ENCODE results near the gene SYTL2.
"Not testable (repeated sequence)": the region's sequence is repeated elsewhere in the genome, so short reads cannot be mapped to it uniquely, and the experiment has no call there.

SYTL2 gene

DNA sequence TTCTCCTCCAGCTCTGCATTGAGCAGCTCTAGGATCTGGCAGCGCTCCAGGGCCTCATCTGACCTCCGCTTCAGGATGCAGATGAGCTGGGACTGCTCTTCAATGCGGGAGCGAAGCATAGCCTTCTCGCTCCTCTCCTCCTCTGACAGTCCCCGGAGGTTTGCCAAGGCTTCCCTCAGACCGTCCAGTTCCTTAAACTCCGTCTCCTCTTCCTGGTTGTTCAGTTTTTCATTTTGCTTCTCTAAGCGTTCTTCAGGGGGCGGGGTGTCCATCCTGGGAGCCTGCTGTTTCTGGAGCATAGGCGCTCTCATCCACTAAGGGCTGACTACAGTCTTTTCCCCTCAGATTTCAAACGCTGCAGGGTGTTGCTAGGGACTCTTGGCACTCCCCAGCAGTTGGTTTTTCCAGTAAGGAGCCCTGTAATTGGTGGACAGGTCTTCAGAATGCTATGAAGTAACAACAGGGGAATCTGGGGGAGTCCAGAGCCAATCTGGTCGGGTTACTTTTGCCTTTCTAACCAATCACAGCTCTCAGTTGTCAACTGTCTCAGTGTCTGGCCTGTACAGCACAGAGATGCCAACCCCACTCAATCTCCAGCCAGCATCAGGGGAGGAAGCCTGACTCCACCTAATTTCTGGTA lies 125.0 kb downstream of the SYTL2 start, which contains the start of gene CCDC89:
Gene CCDC89 (minus strand): TSS at position 376 of the 640 bp plus-strand sequence. CDS start 65 bp downstream, at position 311.
- DNase-seq (ENCODE audit: low spot score): peak; percentile 93

DNA sequence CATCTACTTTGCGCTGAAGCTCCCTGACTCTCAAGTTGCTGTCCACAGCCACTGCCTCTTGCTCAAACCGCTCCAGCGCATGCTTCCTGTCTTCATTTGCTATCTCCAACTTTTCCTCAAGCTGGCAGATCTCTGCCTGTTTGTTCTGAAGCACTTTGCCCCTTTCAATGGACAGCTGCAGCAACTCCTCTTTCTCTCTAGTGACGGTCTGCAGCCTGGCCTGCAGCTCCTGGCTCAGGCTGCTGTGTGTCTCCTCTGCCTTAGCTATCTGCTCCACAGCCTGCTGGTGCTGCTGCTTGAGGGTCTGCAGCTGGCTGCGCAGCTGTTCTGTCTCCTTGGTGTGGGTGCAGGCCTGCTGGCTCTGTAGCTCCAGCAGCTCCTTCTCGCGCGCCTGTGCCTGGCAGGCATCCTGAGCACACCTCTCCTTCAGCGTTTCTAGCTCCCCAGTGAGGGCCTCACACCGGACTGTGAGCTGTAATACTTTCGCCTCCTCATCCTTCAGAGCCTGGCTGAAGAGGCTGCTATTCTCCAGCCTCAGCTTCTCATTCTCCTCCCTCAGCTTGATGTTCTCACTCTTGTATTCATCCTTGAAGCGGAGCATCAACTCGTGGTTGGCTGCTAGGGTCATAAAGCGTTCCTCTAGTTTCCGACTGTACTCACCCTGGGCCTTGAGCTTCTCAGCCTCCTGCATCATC lies 125.7 kb downstream of the SYTL2 start:
- DNase-seq (ENCODE audit: low spot score): peak; percentile 29

GRCh38 chr11:85682330-85683305 lies 128.3 kb downstream of the SYTL2 start:
- peak; percentile 38 for DNase-seq (ENCODE audit: low spot score)

GRCh38 chr11:85680897-85681296 lies 130.0 kb downstream of the SYTL2 start:
- DNase-seq (ENCODE audit: low spot score): no peak

- DNase-seq (ENCODE audit: low spot score): no peak
These were observed 131.4 kb downstream of the SYTL2 start for GRCh38 chr11:85679576-85679975.

DNA sequence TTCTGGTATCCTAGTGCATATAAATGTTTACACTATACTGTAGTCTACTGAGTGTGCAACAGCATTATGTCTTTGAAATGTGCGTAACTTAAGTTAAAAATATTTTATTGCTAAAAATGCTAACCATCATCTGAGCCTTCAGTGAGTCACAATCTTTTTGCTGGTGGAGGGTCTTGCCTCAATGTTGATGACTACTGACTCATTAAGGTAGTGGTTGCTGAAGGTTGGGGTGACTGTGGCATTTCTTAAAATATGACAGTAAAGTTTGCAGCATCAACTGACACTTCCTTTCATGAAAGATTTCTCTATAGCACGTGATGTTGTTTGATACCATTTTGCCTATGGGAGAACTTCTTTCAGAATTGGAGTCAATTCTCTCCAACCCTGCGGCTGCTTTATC lies 137.5 kb downstream of the SYTL2 start:
- DNase-seq (ENCODE audit: low spot score): no peak

DNA sequence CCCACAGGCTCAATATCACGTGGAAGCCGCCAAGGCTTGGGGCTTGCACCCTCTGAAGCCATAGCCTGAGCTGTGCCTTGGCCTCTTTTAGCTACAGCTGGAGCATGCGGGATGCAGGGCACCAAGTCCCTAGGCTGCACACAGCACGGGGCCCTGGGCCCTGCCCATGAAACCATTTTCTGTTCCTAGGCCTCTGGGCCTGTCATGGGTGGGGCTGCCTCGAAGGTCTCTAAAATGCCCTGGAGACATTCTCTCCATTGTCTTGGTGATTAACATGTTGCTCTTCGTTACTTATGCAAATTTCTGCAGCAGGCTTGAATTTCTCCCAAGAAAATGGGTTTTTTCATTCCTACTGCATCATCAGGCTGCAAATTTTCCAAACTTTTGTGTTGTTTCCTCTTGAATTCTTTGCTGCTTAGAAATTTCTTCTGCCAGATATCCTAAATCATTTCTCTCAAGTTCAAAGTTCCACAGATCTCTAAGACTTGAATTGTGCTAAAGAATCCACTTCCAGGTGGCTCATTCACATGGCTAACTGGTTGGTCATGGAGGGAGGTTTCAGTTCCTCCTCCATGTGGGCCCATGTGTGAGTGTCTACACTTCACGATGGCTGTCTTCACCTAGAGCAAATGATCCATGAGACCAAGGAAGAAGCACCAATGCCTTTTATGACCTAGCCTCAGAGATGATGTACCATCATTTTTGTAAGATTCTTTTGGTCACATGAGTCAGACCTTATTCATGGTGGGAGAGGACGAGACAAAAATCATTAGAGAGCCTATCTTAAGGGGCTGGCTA lies 138.6 kb downstream of the SYTL2 start:
- DNase-seq (ENCODE audit: low spot score): no peak

DNA sequence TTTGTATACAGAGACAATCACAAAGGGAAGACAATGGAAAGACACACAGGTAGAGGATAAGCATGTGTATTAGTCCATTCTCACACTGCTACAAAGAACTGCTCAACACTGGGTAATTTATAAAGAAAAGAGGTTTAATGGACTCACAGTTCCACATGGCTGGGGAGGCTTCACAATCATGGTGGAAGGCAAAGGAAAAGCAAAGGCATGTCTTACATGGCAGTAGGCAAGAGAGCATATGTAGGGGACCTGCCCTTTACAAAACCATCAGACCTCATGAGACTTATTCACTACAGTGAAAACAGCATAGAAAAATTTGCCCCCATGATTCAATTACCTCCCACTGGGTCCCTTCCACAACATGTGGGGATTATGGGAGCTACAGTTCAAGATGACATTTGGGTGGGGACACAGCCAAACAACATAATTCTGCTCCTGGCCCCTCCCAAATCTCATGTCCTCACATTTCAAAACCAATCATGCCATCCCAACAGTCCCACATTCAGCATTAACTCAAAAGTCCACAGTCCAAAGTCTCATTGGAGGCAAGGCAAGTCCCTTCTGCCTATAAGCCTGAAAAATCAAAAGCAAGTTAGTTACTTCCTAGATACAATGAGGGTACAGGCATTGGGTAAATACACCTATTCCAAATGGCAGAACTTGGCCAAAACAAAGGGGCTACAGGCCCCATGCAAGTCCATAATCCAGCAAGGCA lies 139.8 kb downstream of the SYTL2 start:
- DNase-seq (ENCODE audit: low spot score): not testable (repeated sequence)

DNA sequence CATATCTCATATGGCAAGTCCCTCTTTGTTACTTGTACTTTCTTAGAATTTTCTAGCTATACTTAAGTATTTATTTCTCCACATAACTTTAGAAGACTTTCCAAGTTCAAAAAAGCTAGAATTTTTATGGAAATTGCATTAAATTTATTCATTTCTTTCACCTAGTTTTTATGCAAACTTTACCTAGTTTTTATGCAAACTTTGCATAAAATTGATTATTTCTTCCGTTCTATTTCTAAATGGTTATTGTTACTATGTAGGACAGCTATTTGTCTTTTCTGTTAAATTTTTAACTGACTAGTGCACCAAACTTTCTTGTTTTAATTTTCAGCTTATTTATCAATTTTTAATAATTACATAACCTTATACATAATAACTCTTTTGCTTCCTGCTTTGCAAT lies 142.8 kb downstream of the SYTL2 start:
- no peak for DNase-seq (ENCODE audit: low spot score)

GRCh38 chr11:85666687-85667086 lies 144.3 kb downstream of the SYTL2 start:
- no peak for DNase-seq (ENCODE audit: low spot score)

DNA sequence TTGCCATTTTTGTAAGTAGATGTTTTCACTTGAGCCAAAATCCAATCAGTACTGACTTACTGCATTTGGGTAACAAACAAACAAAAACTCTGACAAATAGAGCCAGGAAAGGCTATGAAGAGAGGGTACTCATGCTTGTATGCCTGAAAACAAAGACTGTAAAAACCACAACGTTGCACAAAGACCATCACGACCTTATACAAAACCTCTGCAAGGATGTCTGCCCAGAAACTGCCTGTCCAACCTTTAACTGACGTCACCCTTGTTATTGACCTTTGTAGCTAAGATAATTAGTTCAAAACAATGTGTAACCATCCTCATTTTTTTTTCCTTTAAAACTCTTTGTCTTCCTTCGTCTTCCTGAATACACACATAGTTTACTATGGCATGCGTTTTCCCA lies 145.2 kb downstream of the SYTL2 start:
- no peak for DNase-seq (ENCODE audit: low spot score)

GRCh38 chr11:85664615-85665481 lies 146.1 kb downstream of the SYTL2 start, which contains the start of gene CREBZF:
TSS of gene CREBZF (minus strand) at chr11:85665129. CDS start at chr11:85664875, 254 bp downstream.
- DNase-seq (ENCODE audit: low spot score): peak; percentile 96

GRCh38 chr11:85663753-85664614 lies 147.0 kb downstream of the SYTL2 start:
- DNase-seq (ENCODE audit: low spot score): peak; percentile 74

GRCh38 chr11:85663080-85663752 lies 147.7 kb downstream of the SYTL2 start:
- no peak for DNase-seq (ENCODE audit: low spot score)

- DNase-seq (ENCODE audit: low spot score): no peak
These were observed 148.8 kb downstream of the SYTL2 start for GRCh38 chr11:85661972-85662664.

DNA sequence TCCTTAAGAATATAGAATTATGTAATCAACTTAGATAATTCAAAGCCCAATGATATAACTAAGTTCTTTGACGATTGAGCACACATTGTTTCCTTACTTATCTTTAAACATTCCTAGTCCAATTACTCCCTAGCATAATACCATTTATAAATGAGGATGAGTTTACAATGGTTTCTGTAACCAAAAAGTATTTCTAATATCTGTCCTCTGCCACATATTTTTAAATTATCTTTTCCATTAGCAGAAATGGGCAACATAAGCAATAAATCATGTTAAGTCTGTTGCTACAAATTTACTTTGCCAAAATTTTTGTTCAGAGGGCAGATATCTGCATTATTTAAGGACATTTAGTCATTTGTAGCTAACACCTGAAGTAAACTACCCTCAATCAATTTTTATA lies 152.8 kb downstream of the SYTL2 start:
- DNase-seq (ENCODE audit: low spot score): no peak

- no peak for DNase-seq (ENCODE audit: low spot score)
These were observed 154.2 kb downstream of the SYTL2 start for GRCh38 chr11:85656777-85657176.

GRCh38 chr11:85654343-85654742 lies 156.6 kb downstream of the SYTL2 start:
- DNase-seq (ENCODE audit: low spot score): not testable (repeated sequence)
